DOHH2 (cell line): ENCODE results near the gene AGBL1.

Source experiments
- H3F3A ChIP-seq: fragments of 200-600 bp; sonication (generic), shearing (Covaris generic); 2 replicates; pipeline ENCODE4 v1.6.0; 2016; ENCODE audit warnings: antibody characterized with exemption, mild to moderate bottlenecking; ENCODE audit not compliant: control insufficient read depth, insufficient read depth
- H3K27ac ChIP-seq: fragments of 200-600 bp; sonication (generic); 2 replicates; pipeline ENCODE4 v1.5.1; 2014; ENCODE audit warnings: low read depth, mild to moderate bottlenecking, low read length, moderate library complexity
- H3K27me3 ChIP-seq: fragments of 200-600 bp; sonication (generic); 2 replicates; pipeline ENCODE4 v1.6.1; 2014; ENCODE audit warnings: mild to moderate bottlenecking, low read length, mixed read lengths; ENCODE audit not compliant: control insufficient read depth
- H3K36me3 ChIP-seq: fragments of 200-600 bp; sonication (generic); 2 replicates; pipeline ENCODE4 v1.6.1; 2014; ENCODE audit warnings: mild to moderate bottlenecking, low read length, moderate library complexity, mixed read lengths; ENCODE audit not compliant: control insufficient read depth
- H3K4me1 ChIP-seq: fragments of 200-600 bp; sonication (generic); 2 replicates; pipeline ENCODE4 v1.6.1; 2014; ENCODE audit warnings: mild to moderate bottlenecking, low read length, mixed read lengths; ENCODE audit not compliant: control insufficient read depth
- H3K4me2 ChIP-seq: fragments of 200-600 bp; sonication (generic); 2 replicates; pipeline ENCODE4 v1.6.0; 2014; ENCODE audit warnings: mild to moderate bottlenecking, low read length, moderate library complexity
- H3K4me3 ChIP-seq: fragments of 200-600 bp; sonication (generic); 2 replicates; pipeline ENCODE4 v1.5.1; 2014; ENCODE audit warnings: mild to moderate bottlenecking, low read length, mixed read lengths
- H3K79me2 ChIP-seq: fragments of 200-600 bp; sonication (generic); 2 replicates; pipeline ENCODE4 v1.6.1; 2014; ENCODE audit warnings: mild to moderate bottlenecking, low read length, mixed read lengths; ENCODE audit not compliant: control insufficient read depth
- H3K9me2 ChIP-seq: fragments of 200-600 bp; sonication (generic); replicated peaks from 2 replicates; pipeline ENCODE4 v1.6.1; 2014; ENCODE audit warnings: mild to moderate bottlenecking, low read length, mixed read lengths; ENCODE audit not compliant: control insufficient read depth
- H3K9me3 ChIP-seq: fragments of 200-600 bp; sonication (generic); 2 replicates; pipeline ENCODE4 v1.6.1; 2014; ENCODE audit warnings: antibody characterized with exemption, low read length, mixed read lengths; ENCODE audit not compliant: control insufficient read depth, insufficient read depth
- H4K20me1 ChIP-seq: fragments of 200-600 bp; sonication (generic); 2 replicates; pipeline ENCODE4 v1.6.0; 2014; ENCODE audit warnings: low read depth, mild to moderate bottlenecking, antibody characterized with exemption, low read length, moderate library complexity; ENCODE audit not compliant: control insufficient read depth, insufficient read depth
- EZH2phosphoT487 ChIP-seq: fragments of 200-600 bp; sonication (generic); IDR thresholded peaks from 2 replicates; pipeline ENCODE4 v1.6.1; 2017; ENCODE audit warnings: borderline replicate concordance, mild to moderate bottlenecking, antibody characterized with exemption, low read length, moderate library complexity, mixed read lengths
- TF ChIP-seq, protein P1 (sequence below): fragments of 200-600 bp; sonication (generic); IDR thresholded peaks from one replicate; pipeline ENCODE4 v1.5.1; 2014; ENCODE audit warnings: antibody characterized with exemption, mild to moderate bottlenecking, low read depth, low read length; ENCODE audit not compliant: poor library complexity, severe bottlenecking

AGBL1 gene

DNA sequence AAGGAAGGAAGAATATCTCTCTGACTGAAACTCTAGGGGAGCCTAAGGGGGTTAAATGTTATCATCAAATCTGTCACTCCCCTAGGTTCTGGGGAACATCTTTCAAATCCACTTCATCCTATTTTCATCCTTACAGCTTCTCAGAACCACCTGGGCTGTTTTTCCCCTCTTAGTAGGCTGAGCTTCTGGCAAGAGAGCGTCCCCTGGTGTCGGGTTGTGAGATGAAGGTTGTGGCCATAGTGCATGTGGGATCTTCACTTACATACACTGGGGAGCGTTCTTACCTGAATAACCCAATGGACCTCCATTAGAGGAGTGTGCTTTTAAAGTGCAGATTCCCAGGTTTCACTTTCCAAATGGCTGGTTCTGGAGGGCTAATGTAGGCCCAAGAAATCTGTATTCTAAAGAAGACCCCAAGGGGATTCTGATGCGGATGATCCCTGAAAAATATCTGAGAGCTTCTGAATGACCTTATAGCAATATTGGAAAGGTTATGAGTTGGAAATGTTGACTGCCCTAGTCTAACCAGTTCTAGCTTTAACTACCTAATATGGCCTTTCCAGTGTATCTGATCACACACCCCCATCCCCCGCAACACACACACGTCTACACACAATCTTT lies 663.7 kb downstream of the AGBL1 start:
- H3F3A ChIP-seq: no peaks in the 10 kb centered on the region
- H3K4me2 ChIP-seq: no peak overlapping the region
- H4K20me1 ChIP-seq: no peaks in the 10 kb centered on the region
- H3K27ac ChIP-seq: no peak overlapping the region
- H3K9me3 ChIP-seq: no peaks in the 10 kb centered on the region
- no peak overlapping the region for H3K4me3 ChIP-seq
- no peaks in the 10 kb centered on the region for H3K4me1 ChIP-seq
- no peaks in the 10 kb centered on the region for H3K27me3 ChIP-seq
- TF ChIP-seq EZH2phosphoT487: no peak
- TF ChIP-seq, protein P1, sequence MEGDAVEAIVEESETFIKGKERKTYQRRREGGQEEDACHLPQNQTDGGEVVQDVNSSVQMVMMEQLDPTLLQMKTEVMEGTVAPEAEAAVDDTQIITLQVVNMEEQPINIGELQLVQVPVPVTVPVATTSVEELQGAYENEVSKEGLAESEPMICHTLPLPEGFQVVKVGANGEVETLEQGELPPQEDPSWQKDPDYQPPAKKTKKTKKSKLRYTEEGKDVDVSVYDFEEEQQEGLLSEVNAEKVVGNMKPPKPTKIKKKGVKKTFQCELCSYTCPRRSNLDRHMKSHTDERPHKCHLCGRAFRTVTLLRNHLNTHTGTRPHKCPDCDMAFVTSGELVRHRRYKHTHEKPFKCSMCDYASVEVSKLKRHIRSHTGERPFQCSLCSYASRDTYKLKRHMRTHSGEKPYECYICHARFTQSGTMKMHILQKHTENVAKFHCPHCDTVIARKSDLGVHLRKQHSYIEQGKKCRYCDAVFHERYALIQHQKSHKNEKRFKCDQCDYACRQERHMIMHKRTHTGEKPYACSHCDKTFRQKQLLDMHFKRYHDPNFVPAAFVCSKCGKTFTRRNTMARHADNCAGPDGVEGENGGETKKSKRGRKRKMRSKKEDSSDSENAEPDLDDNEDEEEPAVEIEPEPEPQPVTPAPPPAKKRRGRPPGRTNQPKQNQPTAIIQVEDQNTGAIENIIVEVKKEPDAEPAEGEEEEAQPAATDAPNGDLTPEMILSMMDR: peak; percentile 69
- H3K79me2 ChIP-seq: no peaks in the 10 kb centered on the region
- no peaks in the 10 kb centered on the region for H3K36me3 ChIP-seq
- no peaks in the 10 kb centered on the region for H3K9me2 ChIP-seq

GRCh38 chr15:86744198-86744780 lies 664.6 kb downstream of the AGBL1 start:
- Histone ChIP-seq H3K4me3 (no peak overlapping the region), H3K27ac (no peak overlapping the region), H3K36me3 (no peaks in the 10 kb centered on the region), H3K4me1 (no peaks in the 10 kb centered on the region), H3K79me2 (no peaks in the 10 kb centered on the region), H3K4me2 (no peak overlapping the region), H3F3A (no peaks in the 10 kb centered on the region), H3K27me3 (no peaks in the 10 kb centered on the region), H4K20me1 (no peaks in the 10 kb centered on the region), H3K9me3 (no peaks in the 10 kb centered on the region), H3K9me2 (no peaks in the 10 kb centered on the region)
- TF ChIP-seq, protein P1: no peak
- TF ChIP-seq EZH2phosphoT487: no peak

- Histone ChIP-seq H3K4me1 (no peaks in the 10 kb centered on the region), H3K9me3 (no peaks in the 10 kb centered on the region), H4K20me1 (no peaks in the 10 kb centered on the region), H3K27me3 (no peaks in the 10 kb centered on the region), H3K9me2 (no peaks in the 10 kb centered on the region), H3K79me2 (no peaks in the 10 kb centered on the region), H3F3A (no peaks in the 10 kb centered on the region), H3K4me3 (no peak overlapping the region), H3K4me2 (no peak overlapping the region), H3K36me3 (no peaks in the 10 kb centered on the region), H3K27ac (no peak overlapping the region)
- TF ChIP-seq, protein P1: no peak
- TF ChIP-seq EZH2phosphoT487: no peak
Observed at GRCh38 chr15:86751116-86751515, 671.4 kb downstream of the AGBL1 start.
